GM23338 (cell line): Measurements from ENCODE around the gene OR2H1. TPM values are rescaled to one million over a fixed set of nuclear protein-coding genes. Genes with fewer than 3 reads are reported as not detected.

Source experiments
- ATAC-seq: fragments of 200-7000 bp; cut with Tn5 transposase; 3 replicates; pipeline ENCODE4 v1.9.1; 2020
- DNase-seq: peaks from one replicate; pipeline ENCODE4 v3.0.0-alpha.2; 2015; ENCODE audit warnings: low spot score
- H2AFZ ChIP-seq: fragments of 200-600 bp; sonication (generic); 2 replicates; pipeline ENCODE4 v1.8.0; 2016; ENCODE audit warnings: antibody characterized with exemption, mild to moderate bottlenecking, moderate library complexity
- H3F3A ChIP-seq: fragments of 200-600 bp; sonication (generic); replicated peaks from 2 replicates; pipeline ENCODE4 v1.8.0; 2017; ENCODE audit warnings: antibody characterized with exemption, mixed run types, low read depth
- H3K27ac ChIP-seq: fragments of 200-600 bp; sonication (generic); 2 replicates; pipeline ENCODE4 v1.6.1; 2016; ENCODE audit warnings: low read depth
- H3K27me3 ChIP-seq: fragments of 200-600 bp; sonication (generic); 2 replicates; pipeline ENCODE4 v1.8.0; 2016; ENCODE audit warnings: mild to moderate bottlenecking, mixed run types, moderate library complexity; ENCODE audit not compliant: insufficient read depth
- H3K36me3 ChIP-seq: fragments of 200-600 bp; sonication (generic); 2 replicates; pipeline ENCODE4 v1.8.0; 2016; ENCODE audit warnings: mild to moderate bottlenecking; ENCODE audit not compliant: insufficient read depth
- H3K4me1 ChIP-seq: fragments of 200-600 bp; sonication (generic); 2 replicates; pipeline ENCODE4 v1.8.0; 2016; ENCODE audit warnings: mild to moderate bottlenecking, moderate library complexity; ENCODE audit not compliant: insufficient read depth
- H3K4me2 ChIP-seq: fragments of 200-600 bp; sonication (generic); 2 replicates; pipeline ENCODE4 v1.7.1; 2017; ENCODE audit warnings: mixed run types
- H3K4me3 ChIP-seq: fragments of 200-600 bp; sonication (generic); 2 replicates; pipeline ENCODE4 v1.6.1; 2016; ENCODE audit warnings: mixed run types
- H3K79me2 ChIP-seq: fragments of 200-600 bp; sonication (generic); replicated peaks from 2 replicates; pipeline ENCODE4 v1.8.0; 2017; ENCODE audit warnings: mild to moderate bottlenecking; ENCODE audit not compliant: insufficient read depth
- H3K9me2 ChIP-seq: fragments of 200-600 bp; sonication (generic); 2 replicates; pipeline ENCODE4 v1.8.0; 2017; ENCODE audit not compliant: insufficient read depth
- H4K20me1 ChIP-seq: fragments of 200-600 bp; sonication (generic); replicated peaks from 2 replicates; pipeline ENCODE4 v1.8.0; 2017; ENCODE audit warnings: mild to moderate bottlenecking; ENCODE audit not compliant: insufficient read depth
- H3K27ac Mint-ChIP-seq: 2 replicates; pipeline ENCODE4 v1.8.0; 2020; ENCODE audit warnings: inconsistent platforms, mild to moderate bottlenecking, moderate library complexity, mixed read lengths
- H3K27me3 Mint-ChIP-seq: 3 replicates; pipeline ENCODE4 v1.8.0; 2022; ENCODE audit warnings: low read depth, mild to moderate bottlenecking, moderate library complexity, mixed read lengths, inconsistent platforms; ENCODE audit not compliant: insufficient read depth, poor library complexity
- H3K36me3 Mint-ChIP-seq: 3 replicates; pipeline ENCODE4 v1.8.0; 2021; ENCODE audit warnings: low read depth, mild to moderate bottlenecking, inconsistent platforms, moderate library complexity, mixed read lengths
- H3K4me1 Mint-ChIP-seq: 3 replicates; pipeline ENCODE4 v1.8.0; 2020; ENCODE audit warnings: mild to moderate bottlenecking, inconsistent platforms, mixed read lengths
- H3K4me3 Mint-ChIP-seq: 3 replicates; pipeline ENCODE4 v1.8.0; 2021; ENCODE audit warnings: moderate library complexity, mild to moderate bottlenecking, inconsistent platforms, mixed read lengths
- H3K9me3 Mint-ChIP-seq: 3 replicates; pipeline ENCODE4 v1.8.0; 2020; ENCODE audit warnings: moderate library complexity, mild to moderate bottlenecking, inconsistent platforms, mixed read lengths
- CREB1 ChIP-seq: fragments of 250-450 bp; sonication (Bioruptor Pico); IDR thresholded peaks from 2 replicates; pipeline ENCODE4 v1.5.0; 2020; ENCODE audit warnings: low read depth, mild to moderate bottlenecking, moderate library complexity
- EZH2 ChIP-seq: fragments of 200-600 bp; sonication (generic); IDR thresholded peaks from one replicate; pipeline ENCODE4 v1.8.0; 2017; ENCODE audit warnings: antibody characterized with exemption, mild to moderate bottlenecking, low read depth; ENCODE audit not compliant: unreplicated experiment
- EZH2phosphoT487 ChIP-seq: fragments of 200-600 bp; sonication (generic); IDR thresholded peaks from one replicate; pipeline ENCODE4 v1.8.1; 2018; ENCODE audit warnings: antibody characterized with exemption; ENCODE audit not compliant: unreplicated experiment
- JUNB ChIP-seq: IDR thresholded peaks from one replicate; pipeline ENCODE4 v1.6.1; 2016; ENCODE audit warnings: antibody characterized with exemption; ENCODE audit not compliant: unreplicated experiment
- NANOG ChIP-seq: IDR thresholded peaks from 2 replicates; pipeline ENCODE4 v1.6.1; 2016; ENCODE audit warnings: antibody characterized with exemption, borderline replicate concordance
- POLR2AphosphoS5 ChIP-seq: IDR thresholded peaks from 2 replicates; pipeline ENCODE4 v1.6.1; 2016; ENCODE audit warnings: antibody characterized with exemption, low read depth
- STAT1 ChIP-seq: IDR thresholded peaks from one replicate; pipeline ENCODE4 v1.6.1; 2016; ENCODE audit warnings: antibody characterized with exemption; ENCODE audit not compliant: unreplicated experiment
- ZNF114 ChIP-seq: fragments of 250-450 bp; sonication (Bioruptor Pico); IDR thresholded peaks from 2 replicates; pipeline ENCODE4 v1.5.0; 2020; ENCODE audit warnings: mild to moderate bottlenecking, moderate library complexity
- ZNF331 ChIP-seq: fragments of 250-450 bp; sonication (Bioruptor Pico); IDR thresholded peaks from 2 replicates; pipeline ENCODE4 v1.5.0; 2020; ENCODE audit warnings: low read depth, mild to moderate bottlenecking, moderate library complexity
- polyA plus RNA-seq: library from polyadenylated mRNA; unstranded; fragments of >200 nt; fragmentation: Nextera tagmentation; extraction: Ambion mirVana; gene quantifications from 2 replicates; pipeline ENCODE4 v1.2.1, GENCODE V29; 2016
- total RNA-seq: library from RNA; depleted of rRNA; stranded (reverse); fragments of >200 nt; shearing (Covaris generic); gene quantifications from 2 replicates; pipeline ENCODE4 v1.2.3, GENCODE V29; 2014
- TF ChIP-seq, protein P1 (sequence below): IDR thresholded peaks from one replicate; pipeline ENCODE4 v1.6.1; 2018; ENCODE audit warnings: antibody characterized with exemption; ENCODE audit not compliant: unreplicated experiment
- TF ChIP-seq, protein P2 (sequence below), 2 experiments: fragments of 200-600 bp in 1 of 2; sonication (generic) in 1 of 2; conservative IDR thresholded peaks; 2 replicates each; pipeline versions ENCODE4 v1.5.1 to v1.6.1; 2016 to 2017; ENCODE audit warnings: antibody characterized with exemption in 2 of 2, low read depth in 2 of 2, mild to moderate bottlenecking in 2 of 2, moderate library complexity in 1 of 2
- TF ChIP-seq, protein P3 (sequence below): IDR thresholded peaks from 2 replicates; pipeline ENCODE4 v1.6.1; 2016; ENCODE audit warnings: antibody characterized with exemption
- TF ChIP-seq, protein P4 (sequence below): fragments of 250-450 bp; sonication (Bioruptor Pico); IDR thresholded peaks from 2 replicates; pipeline ENCODE4 v1.5.0; 2020; ENCODE audit warnings: mild to moderate bottlenecking, moderate library complexity

Gene OR2H1
- total and polyA plus RNA-seq, 2 experiments from 2014 or later, result not detected

DNA sequence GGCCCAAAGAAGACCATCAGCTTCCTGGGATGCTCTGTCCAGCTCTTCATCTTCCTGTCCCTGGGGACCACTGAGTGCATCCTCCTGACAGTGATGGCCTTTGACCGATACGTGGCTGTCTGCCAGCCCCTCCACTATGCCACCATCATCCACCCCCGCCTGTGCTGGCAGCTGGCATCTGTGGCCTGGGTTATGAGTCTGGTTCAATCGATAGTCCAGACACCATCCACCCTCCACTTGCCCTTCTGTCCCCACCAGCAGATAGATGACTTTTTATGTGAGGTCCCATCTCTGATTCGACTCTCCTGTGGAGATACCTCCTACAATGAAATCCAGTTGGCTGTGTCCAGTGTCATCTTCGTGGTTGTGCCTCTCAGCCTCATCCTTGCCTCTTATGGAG lies 5.1 kb downstream of the OR2H1 start:
- Mint-ChIP-seq H3K4me3 (no peak overlapping the region), H3K36me3 (no peaks in the 10 kb centered on the region), H3K4me1 (0 out of 3 replicates have a peak, but pooled peaks cover 2% of the 10 kb centered on the region), H3K9me3 (no peaks in the 10 kb centered on the region), H3K27ac (no peak overlapping the region), H3K27me3 (peaks cover 2% of the 10 kb centered on the region)
- H3K9me2 ChIP-seq, result peaks cover 19% of the 10 kb centered on the region
- H4K20me1 ChIP-seq, result no peaks in the 10 kb centered on the region
- H2AFZ ChIP-seq, result no peak overlapping the region
- no peaks in the 10 kb centered on the region for H3K36me3 ChIP-seq
- ATAC-seq (no peak), DNase-seq (no peak)
- H3F3A ChIP-seq, result no peaks in the 10 kb centered on the region
- H3K27ac ChIP-seq, result no peak overlapping the region
- H3K4me3 ChIP-seq, result no peak overlapping the region
- H3K27me3 ChIP-seq, result no peaks in the 10 kb centered on the region
- no peak for TF ChIP-seq CREB1
- TF ChIP-seq, protein P1, sequence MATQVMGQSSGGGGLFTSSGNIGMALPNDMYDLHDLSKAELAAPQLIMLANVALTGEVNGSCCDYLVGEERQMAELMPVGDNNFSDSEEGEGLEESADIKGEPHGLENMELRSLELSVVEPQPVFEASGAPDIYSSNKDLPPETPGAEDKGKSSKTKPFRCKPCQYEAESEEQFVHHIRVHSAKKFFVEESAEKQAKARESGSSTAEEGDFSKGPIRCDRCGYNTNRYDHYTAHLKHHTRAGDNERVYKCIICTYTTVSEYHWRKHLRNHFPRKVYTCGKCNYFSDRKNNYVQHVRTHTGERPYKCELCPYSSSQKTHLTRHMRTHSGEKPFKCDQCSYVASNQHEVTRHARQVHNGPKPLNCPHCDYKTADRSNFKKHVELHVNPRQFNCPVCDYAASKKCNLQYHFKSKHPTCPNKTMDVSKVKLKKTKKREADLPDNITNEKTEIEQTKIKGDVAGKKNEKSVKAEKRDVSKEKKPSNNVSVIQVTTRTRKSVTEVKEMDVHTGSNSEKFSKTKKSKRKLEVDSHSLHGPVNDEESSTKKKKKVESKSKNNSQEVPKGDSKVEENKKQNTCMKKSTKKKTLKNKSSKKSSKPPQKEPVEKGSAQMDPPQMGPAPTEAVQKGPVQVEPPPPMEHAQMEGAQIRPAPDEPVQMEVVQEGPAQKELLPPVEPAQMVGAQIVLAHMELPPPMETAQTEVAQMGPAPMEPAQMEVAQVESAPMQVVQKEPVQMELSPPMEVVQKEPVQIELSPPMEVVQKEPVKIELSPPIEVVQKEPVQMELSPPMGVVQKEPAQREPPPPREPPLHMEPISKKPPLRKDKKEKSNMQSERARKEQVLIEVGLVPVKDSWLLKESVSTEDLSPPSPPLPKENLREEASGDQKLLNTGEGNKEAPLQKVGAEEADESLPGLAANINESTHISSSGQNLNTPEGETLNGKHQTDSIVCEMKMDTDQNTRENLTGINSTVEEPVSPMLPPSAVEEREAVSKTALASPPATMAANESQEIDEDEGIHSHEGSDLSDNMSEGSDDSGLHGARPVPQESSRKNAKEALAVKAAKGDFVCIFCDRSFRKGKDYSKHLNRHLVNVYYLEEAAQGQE, result no peak
- no peak for TF ChIP-seq STAT1
- TF ChIP-seq, protein P2, sequence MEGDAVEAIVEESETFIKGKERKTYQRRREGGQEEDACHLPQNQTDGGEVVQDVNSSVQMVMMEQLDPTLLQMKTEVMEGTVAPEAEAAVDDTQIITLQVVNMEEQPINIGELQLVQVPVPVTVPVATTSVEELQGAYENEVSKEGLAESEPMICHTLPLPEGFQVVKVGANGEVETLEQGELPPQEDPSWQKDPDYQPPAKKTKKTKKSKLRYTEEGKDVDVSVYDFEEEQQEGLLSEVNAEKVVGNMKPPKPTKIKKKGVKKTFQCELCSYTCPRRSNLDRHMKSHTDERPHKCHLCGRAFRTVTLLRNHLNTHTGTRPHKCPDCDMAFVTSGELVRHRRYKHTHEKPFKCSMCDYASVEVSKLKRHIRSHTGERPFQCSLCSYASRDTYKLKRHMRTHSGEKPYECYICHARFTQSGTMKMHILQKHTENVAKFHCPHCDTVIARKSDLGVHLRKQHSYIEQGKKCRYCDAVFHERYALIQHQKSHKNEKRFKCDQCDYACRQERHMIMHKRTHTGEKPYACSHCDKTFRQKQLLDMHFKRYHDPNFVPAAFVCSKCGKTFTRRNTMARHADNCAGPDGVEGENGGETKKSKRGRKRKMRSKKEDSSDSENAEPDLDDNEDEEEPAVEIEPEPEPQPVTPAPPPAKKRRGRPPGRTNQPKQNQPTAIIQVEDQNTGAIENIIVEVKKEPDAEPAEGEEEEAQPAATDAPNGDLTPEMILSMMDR (conservative IDR thresholded peaks at IDR 0.05; ENCODE audit: low read depth in 2 of 2), result no peak
- TF ChIP-seq, protein P3, sequence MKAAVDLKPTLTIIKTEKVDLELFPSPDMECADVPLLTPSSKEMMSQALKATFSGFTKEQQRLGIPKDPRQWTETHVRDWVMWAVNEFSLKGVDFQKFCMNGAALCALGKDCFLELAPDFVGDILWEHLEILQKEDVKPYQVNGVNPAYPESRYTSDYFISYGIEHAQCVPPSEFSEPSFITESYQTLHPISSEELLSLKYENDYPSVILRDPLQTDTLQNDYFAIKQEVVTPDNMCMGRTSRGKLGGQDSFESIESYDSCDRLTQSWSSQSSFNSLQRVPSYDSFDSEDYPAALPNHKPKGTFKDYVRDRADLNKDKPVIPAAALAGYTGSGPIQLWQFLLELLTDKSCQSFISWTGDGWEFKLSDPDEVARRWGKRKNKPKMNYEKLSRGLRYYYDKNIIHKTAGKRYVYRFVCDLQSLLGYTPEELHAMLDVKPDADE, result no peak
- no peak for TF ChIP-seq EZH2
- TF ChIP-seq JUNB, result no peak
- TF ChIP-seq ZNF114 (CRISPR knock-in tag), result no peak
- no peak for TF ChIP-seq EZH2phosphoT487
- TF ChIP-seq POLR2AphosphoS5, result no peak
- no peak for TF ChIP-seq NANOG
- no peak for TF ChIP-seq ZNF331 (CRISPR knock-in tag)
- TF ChIP-seq, protein P4, sequence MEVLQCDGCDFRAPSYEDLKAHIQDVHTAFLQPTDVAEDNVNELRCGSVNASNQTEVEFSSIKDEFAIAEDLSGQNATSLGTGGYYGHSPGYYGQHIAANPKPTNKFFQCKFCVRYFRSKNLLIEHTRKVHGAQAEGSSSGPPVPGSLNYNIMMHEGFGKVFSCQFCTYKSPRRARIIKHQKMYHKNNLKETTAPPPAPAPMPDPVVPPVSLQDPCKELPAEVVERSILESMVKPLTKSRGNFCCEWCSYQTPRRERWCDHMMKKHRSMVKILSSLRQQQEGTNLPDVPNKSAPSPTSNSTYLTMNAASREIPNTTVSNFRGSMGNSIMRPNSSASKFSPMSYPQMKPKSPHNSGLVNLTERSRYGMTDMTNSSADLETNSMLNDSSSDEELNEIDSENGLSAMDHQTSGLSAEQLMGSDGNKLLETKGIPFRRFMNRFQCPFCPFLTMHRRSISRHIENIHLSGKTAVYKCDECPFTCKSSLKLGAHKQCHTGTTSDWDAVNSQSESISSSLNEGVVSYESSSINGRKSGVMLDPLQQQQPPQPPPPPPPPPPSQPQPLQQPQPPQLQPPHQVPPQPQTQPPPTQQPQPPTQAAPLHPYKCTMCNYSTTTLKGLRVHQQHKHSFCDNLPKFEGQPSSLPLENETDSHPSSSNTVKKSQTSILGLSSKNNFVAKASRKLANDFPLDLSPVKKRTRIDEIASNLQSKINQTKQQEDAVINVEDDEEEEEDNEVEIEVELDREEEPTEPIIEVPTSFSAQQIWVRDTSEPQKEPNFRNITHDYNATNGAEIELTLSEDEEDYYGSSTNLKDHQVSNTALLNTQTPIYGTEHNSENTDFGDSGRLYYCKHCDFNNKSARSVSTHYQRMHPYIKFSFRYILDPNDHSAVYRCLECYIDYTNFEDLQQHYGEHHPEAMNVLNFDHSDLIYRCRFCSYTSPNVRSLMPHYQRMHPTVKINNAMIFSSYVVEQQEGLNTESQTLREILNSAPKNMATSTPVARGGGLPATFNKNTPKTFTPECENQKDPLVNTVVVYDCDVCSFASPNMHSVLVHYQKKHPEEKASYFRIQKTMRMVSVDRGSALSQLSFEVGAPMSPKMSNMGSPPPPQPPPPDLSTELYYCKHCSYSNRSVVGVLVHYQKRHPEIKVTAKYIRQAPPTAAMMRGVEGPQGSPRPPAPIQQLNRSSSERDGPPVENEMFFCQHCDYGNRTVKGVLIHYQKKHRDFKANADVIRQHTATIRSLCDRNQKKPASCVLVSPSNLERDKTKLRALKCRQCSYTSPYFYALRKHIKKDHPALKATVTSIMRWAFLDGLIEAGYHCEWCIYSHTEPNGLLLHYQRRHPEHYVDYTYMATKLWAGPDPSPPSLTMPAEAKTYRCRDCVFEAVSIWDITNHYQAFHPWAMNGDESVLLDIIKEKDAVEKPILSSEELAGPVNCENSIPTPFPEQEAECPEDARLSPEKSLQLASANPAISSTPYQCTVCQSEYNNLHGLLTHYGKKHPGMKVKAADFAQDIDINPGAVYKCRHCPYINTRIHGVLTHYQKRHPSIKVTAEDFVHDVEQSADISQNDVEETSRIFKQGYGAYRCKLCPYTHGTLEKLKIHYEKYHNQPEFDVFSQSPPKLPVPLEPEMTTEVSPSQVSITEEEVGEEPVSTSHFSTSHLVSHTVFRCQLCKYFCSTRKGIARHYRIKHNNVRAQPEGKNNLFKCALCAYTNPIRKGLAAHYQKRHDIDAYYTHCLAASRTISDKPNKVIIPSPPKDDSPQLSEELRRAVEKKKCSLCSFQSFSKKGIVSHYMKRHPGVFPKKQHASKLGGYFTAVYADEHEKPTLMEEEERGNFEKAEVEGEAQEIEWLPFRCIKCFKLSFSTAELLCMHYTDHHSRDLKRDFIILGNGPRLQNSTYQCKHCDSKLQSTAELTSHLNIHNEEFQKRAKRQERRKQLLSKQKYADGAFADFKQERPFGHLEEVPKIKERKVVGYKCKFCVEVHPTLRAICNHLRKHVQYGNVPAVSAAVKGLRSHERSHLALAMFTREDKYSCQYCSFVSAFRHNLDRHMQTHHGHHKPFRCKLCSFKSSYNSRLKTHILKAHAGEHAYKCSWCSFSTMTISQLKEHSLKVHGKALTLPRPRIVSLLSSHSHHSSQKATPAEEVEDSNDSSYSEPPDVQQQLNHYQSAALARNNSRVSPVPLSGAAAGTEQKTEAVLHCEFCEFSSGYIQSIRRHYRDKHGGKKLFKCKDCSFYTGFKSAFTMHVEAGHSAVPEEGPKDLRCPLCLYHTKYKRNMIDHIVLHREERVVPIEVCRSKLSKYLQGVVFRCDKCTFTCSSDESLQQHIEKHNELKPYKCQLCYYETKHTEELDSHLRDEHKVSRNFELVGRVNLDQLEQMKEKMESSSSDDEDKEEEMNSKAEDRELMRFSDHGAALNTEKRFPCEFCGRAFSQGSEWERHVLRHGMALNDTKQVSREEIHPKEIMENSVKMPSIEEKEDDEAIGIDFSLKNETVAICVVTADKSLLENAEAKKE (CRISPR knock-in tag), result no peak
- no peaks in the 10 kb centered on the region for H3K4me1 ChIP-seq
- no peak overlapping the region for H3K4me2 ChIP-seq
- no peaks in the 10 kb centered on the region for H3K79me2 ChIP-seq
